HepG2 (cell line): ENCODE results near the gene KCTD16. TPM values are rescaled to one million over a fixed set of nuclear protein-coding genes. Genes with fewer than 3 reads are reported as not detected.

Experiments used
- ATAC-seq: fragments of 200-7000 bp; cut with Tn5 transposase; 3 replicates; pipeline ENCODE4 v1.9.1; 2020; ENCODE audit warnings: mild to moderate bottlenecking, moderate library complexity
- BruUV-seq: library from RNA; stranded (reverse); fragments of 400-500 nt; replicated peaks from 2 replicates; lab custom pipeline; 2021; lab: Mats Ljungman, UMichigan
- CTCF ChIA-PET: fragments of 300-600 bp; formaldehyde crosslinking; extraction: SDS; loops from one replicate; lab custom pipeline; 2021; ENCODE audit warnings: low total read pairs, inconsistent platforms, low intra/inter-chr PET ratio; lab: Yijun Ruan, JAX
- POLR2A ChIA-PET: fragments of 350-600 bp; sonication (Branson Sonifier 250); formaldehyde crosslinking; loops from one replicate; lab custom pipeline; 2020; ENCODE audit warnings: antibody characterized with exemption, inconsistent platforms; lab: Yijun Ruan, JAX
- DNase-seq: peaks from one replicate; pipeline ENCODE4 v3.0.0-alpha.2; 2015; ENCODE audit warnings: low spot score
- FAIRE-seq: peaks from 3 replicates; lab custom pipeline; 2011; peaks lifted over from hg19 to GRCh38; lab: Jason Lieb, UNC
- H2AFZ ChIP-seq: one replicate; pipeline ENCODE4 v1.6.1; 2011; ENCODE audit warnings: low read length, inconsistent platforms
- H3K27ac ChIP-seq: fragments of 300-600 bp; 3 replicates; pipeline ENCODE4 v1.8.0; 2011; ENCODE audit warnings: mixed run types, mild to moderate bottlenecking, mixed read lengths, low read length, inconsistent platforms; ENCODE audit not compliant: insufficient read depth; ENCODE audit errors: extremely low read length
- H3K27me3 ChIP-seq, 2 experiments: fragments of 200-600 bp in 1 of 2; 2 replicates in 1 of 2; 3 replicates in 1 of 2; pipeline versions ENCODE4 v1.6.0 to v1.8.0; 2011; ENCODE audit warnings: low read length in 2 of 2, mild to moderate bottlenecking in 2 of 2, moderate library complexity in 2 of 2, inconsistent platforms in 1 of 2; ENCODE audit not compliant: insufficient read depth in 2 of 2, control insufficient read depth in 1 of 2
- H3K36me3 ChIP-seq, 2 experiments: fragments of 200-600 bp in 1 of 2; replicated peaks in 1 of 2; 2 replicates in 1 of 2; 3 replicates in 1 of 2; pipeline versions ENCODE4 v1.5.1 to v1.8.0; 2011; ENCODE audit warnings: low read length in 2 of 2, inconsistent platforms in 1 of 2; ENCODE audit not compliant: insufficient read depth in 2 of 2, control insufficient read depth in 1 of 2
- H3K4me1 ChIP-seq: 2 replicates; pipeline ENCODE4 v1.5.1; 2012; ENCODE audit warnings: low read length, inconsistent platforms; ENCODE audit not compliant: insufficient read depth
- H3K4me2 ChIP-seq: 2 replicates; pipeline ENCODE4 v1.6.0; 2011; ENCODE audit warnings: low read depth, low read length, inconsistent platforms
- H3K4me3 ChIP-seq, 3 experiments: fragments of 200-600 bp in 1 of 3; sonication (generic), shearing (Covaris generic) in 1 of 3; replicated peaks in 1 of 3; 2 replicates each; pipeline ENCODE4 v1.5.1; 2011 to 2016; ENCODE audit warnings: low read length in 3 of 3, inconsistent platforms in 2 of 3, low read depth in 2 of 3, mild to moderate bottlenecking in 2 of 3, control low read depth in 1 of 3, mixed read lengths in 1 of 3; ENCODE audit not compliant: insufficient read depth in 1 of 3
- H3K79me2 ChIP-seq: one replicate; pipeline ENCODE4 v1.6.1; 2011; ENCODE audit warnings: low read length, inconsistent platforms; ENCODE audit not compliant: insufficient read depth
- H3K9ac ChIP-seq: 2 replicates; pipeline ENCODE4 v1.6.0; 2011; ENCODE audit warnings: mild to moderate bottlenecking, low read depth, low read length, inconsistent platforms; ENCODE audit not compliant: insufficient read depth
- H3K9me3 ChIP-seq: 2 replicates; pipeline ENCODE4 v1.5.1; 2012; ENCODE audit warnings: mild to moderate bottlenecking, low read length
- H4K20me1 ChIP-seq: 2 replicates; pipeline ENCODE4 v1.6.0; 2011; ENCODE audit warnings: inconsistent platforms, mild to moderate bottlenecking, low read length, moderate library complexity; ENCODE audit not compliant: insufficient read depth
- CREB1 ChIP-seq, 2 experiments: fragments of 450-650 bp in 1 of 2; IDR thresholded peaks; 2 replicates each; pipeline ENCODE4 v1.6.1; 2016 to 2017; ENCODE audit warnings: control low read depth in 1 of 2, mild to moderate bottlenecking in 1 of 2, missing compliant biosample characterization in 1 of 2, missing genetic modification characterization in 1 of 2
- ISX ChIP-seq: sonication (generic); formaldehyde crosslinking; conservative IDR thresholded peaks from 2 replicates; pipeline ENCODE4 v1.5.0; 2020; ENCODE audit warnings: missing genetic modification reagents
- MBNL3 ChIP-seq: fragments of 250-450 bp; sonication (Bioruptor Pico); conservative IDR thresholded peaks from 2 replicates; pipeline ENCODE4 v1.8.0; 2022; ENCODE audit warnings: mild to moderate bottlenecking, inconsistent platforms
- NPAS2 ChIP-seq: sonication (generic); formaldehyde crosslinking; IDR thresholded peaks from 2 replicates; pipeline ENCODE4 v1.8.0; 2022; ENCODE audit warnings: mild to moderate bottlenecking, missing genetic modification reagents, borderline replicate concordance
- SOX13 ChIP-seq, 3 experiments: fragments of 450-650 bp in 1 of 3; sonication (generic) in 1 of 3; formaldehyde crosslinking in 1 of 3; IDR thresholded peaks in 2 of 3; conservative IDR thresholded peaks in 1 of 3; 2 replicates each; pipeline versions ENCODE4 v1.5.0 to v1.6.1; 2016 to 2020; ENCODE audit warnings: antibody characterized with exemption in 1 of 3, mild to moderate bottlenecking in 1 of 3, missing compliant biosample characterization in 1 of 3, missing genetic modification reagents in 1 of 3, moderate library complexity in 1 of 3
- ZNF124 ChIP-seq: sonication (generic); formaldehyde crosslinking; IDR thresholded peaks from 2 replicates; pipeline ENCODE4 v1.4.0; 2020; ENCODE audit warnings: missing genetic modification reagents
- ZNF510 ChIP-seq: sonication (generic); formaldehyde crosslinking; IDR thresholded peaks from 2 replicates; pipeline ENCODE4 v1.4.0; 2020; ENCODE audit warnings: low read depth, mild to moderate bottlenecking, missing genetic modification reagents
- ZNF781 ChIP-seq: sonication (generic); formaldehyde crosslinking; IDR thresholded peaks from 2 replicates; pipeline ENCODE4 v1.5.1; 2020; ENCODE audit warnings: borderline replicate concordance, mild to moderate bottlenecking, missing genetic modification reagents; ENCODE audit errors: not compliant biosample characterization
- WGBS: methylation state at CpG from one replicate; pipeline ENCODE4 v1.1.6; 2017; ENCODE audit warnings: low lambda C conversion rate; 5-methylcytosine and 5-hydroxymethylcytosine counted together
- in situ Hi-C: cut with HindIII; loops from 2 replicates; pipeline ENCODE4 v1.10.0; 2017; ENCODE audit warnings: low pct_unique_long_range_greater_than_20kb; ENCODE audit not compliant: extremely low pct_ligation_motif_present
- intact Hi-C: fragments of 100-400 bp; cut with micrococcal nuclease; formaldehyde crosslinking; loops from one replicate; pipeline ENCODE4 v1.10.0; 2022; ENCODE audit not compliant: unreplicated experiment
- polyA plus RNA-seq, 8 experiments: library from polyadenylated mRNA; depleted of rRNA in 3 of 8; stranded (reverse) in 7 of 8; unstranded in 1 of 8; fragments of >200 nt; fragmentation: Illumina TruSeq in 4 of 8; extraction: Trizol in 4 of 8; gene quantifications; 2 replicates each; pipeline versions ENCODE4 v1.2.1 to v1.2.3, GENCODE V29; 2011 to 2016; ENCODE audit warnings: low read depth in 4 of 8, missing spikeins in 1 of 8, mixed read lengths in 1 of 8; ENCODE audit not compliant: insufficient read depth in 1 of 8
- total RNA-seq, 5 experiments: library from RNA; depleted of rRNA; stranded (reverse); fragments of >200 nt; fragmentation: Illumina TruSeq; extraction: Trizol; gene quantifications; 2 replicates each; pipeline ENCODE4 v1.2.3, GENCODE V29; 2016; ENCODE audit warnings: low read depth in 1 of 5
- TF ChIP-seq, protein P1 (sequence below): sonication (generic); formaldehyde crosslinking; IDR thresholded peaks from 2 replicates; pipeline ENCODE4 v1.5.0; 2020; ENCODE audit warnings: missing genetic modification reagents, mild to moderate bottlenecking, borderline replicate concordance
- TF ChIP-seq, protein P2 (sequence below): sonication (generic); formaldehyde crosslinking; IDR thresholded peaks from 2 replicates; pipeline ENCODE4 v1.4.0; 2020; ENCODE audit warnings: mild to moderate bottlenecking, missing genetic modification reagents
- TF ChIP-seq, protein P3 (sequence below): sonication (generic); formaldehyde crosslinking; IDR thresholded peaks from 2 replicates; pipeline ENCODE4 v1.9.0; 2021; ENCODE audit warnings: missing genetic modification reagents, borderline replicate concordance
- TF ChIP-seq, protein P4 (sequence below): IDR thresholded peaks from 2 replicates; pipeline ENCODE4 v1.4.0; 2020; ENCODE audit warnings: mild to moderate bottlenecking, missing genetic modification reagents

KCTD16 gene
- total and polyA plus RNA-seq, 2 of the 13 experiments (the other 11 are each of a cell fraction or from before 2014, with no cell fraction given), result 0.02 to 0.09 TPM

DNA sequence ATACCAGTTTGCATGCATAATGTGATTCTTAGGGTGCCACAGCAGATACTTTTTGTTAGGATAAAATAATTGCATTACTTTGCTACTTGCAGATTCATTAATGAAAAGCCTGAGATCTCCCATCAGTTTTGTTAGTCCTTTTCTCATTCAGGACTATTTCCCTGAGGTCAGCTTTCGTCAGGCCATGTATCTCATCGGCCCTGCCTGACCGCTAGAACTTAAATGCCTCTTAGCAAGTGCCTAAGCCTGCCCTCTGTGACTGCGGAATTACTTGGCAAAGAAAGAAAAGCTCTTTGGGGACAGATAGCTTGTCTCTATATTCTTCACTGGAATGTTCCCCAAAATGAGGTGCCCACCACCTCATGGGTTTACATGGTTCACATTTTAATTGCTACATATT, 147.8 kb downstream of the KCTD16 start:
- in situ Hi-C loops, result no loop called here
- ChIA-PET POLR2A (no interaction called here), CTCF (no interaction called here)
- H4K20me1 ChIP-seq, result no peaks in the 10 kb centered on the region
- no peak overlapping the region for H3K4me3 ChIP-seq
- no peak for FAIRE-seq
- peaks cover 8% of the 10 kb centered on the region for H3K4me1 ChIP-seq
- no peaks in the 10 kb centered on the region for H3K9me3 ChIP-seq
- H3K36me3 ChIP-seq, result no peaks in the 10 kb centered on the region
- no peak overlapping the region for H2AFZ ChIP-seq
- 19% methylated on average over 4 of the region's 4 CpGs for WGBS
- intact Hi-C loops, result no loop called here
- H3K79me2 ChIP-seq, result no peaks in the 10 kb centered on the region
- no peak overlapping the region for H3K9ac ChIP-seq
- no peak overlapping the region for H3K27ac ChIP-seq
- DNase-seq, result no peak
- no TSS peak for BruUV-seq
- no peaks in the 10 kb centered on the region for H3K27me3 ChIP-seq
- TF ChIP-seq MBNL3 (CRISPR knock-in tag), result no peak
- TF ChIP-seq NPAS2 (CRISPR knock-in tag), result no peak
- no peak for TF ChIP-seq ZNF781
- TF ChIP-seq, protein P1, sequence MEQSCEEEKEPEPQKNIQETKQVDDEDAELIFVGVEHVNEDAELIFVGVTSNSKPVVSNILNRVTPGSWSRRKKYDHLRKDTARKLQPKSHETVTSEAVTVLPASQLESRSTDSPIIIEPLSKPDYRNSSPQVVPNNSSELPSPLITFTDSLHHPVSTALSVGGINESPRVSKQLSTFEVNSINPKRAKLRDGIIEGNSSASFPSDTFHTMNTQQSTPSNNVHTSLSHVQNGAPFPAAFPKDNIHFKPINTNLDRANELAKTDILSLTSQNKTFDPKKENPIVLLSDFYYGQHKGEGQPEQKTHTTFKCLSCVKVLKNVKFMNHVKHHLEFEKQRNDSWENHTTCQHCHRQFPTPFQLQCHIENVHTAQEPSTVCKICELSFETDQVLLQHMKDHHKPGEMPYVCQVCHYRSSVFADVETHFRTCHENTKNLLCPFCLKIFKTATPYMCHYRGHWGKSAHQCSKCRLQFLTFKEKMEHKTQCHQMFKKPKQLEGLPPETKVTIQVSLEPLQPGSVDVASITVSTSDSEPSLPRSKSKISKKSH, result no peak
- TF ChIP-seq, protein P2, sequence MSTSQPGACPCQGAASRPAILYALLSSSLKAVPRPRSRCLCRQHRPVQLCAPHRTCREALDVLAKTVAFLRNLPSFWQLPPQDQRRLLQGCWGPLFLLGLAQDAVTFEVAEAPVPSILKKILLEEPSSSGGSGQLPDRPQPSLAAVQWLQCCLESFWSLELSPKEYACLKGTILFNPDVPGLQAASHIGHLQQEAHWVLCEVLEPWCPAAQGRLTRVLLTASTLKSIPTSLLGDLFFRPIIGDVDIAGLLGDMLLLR (CRISPR knock-in tag), result no peak
- TF ChIP-seq, protein P3, sequence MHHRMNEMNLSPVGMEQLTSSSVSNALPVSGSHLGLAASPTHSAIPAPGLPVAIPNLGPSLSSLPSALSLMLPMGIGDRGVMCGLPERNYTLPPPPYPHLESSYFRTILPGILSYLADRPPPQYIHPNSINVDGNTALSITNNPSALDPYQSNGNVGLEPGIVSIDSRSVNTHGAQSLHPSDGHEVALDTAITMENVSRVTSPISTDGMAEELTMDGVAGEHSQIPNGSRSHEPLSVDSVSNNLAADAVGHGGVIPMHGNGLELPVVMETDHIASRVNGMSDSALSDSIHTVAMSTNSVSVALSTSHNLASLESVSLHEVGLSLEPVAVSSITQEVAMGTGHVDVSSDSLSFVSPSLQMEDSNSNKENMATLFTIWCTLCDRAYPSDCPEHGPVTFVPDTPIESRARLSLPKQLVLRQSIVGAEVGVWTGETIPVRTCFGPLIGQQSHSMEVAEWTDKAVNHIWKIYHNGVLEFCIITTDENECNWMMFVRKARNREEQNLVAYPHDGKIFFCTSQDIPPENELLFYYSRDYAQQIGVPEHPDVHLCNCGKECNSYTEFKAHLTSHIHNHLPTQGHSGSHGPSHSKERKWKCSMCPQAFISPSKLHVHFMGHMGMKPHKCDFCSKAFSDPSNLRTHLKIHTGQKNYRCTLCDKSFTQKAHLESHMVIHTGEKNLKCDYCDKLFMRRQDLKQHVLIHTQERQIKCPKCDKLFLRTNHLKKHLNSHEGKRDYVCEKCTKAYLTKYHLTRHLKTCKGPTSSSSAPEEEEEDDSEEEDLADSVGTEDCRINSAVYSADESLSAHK (CRISPR knock-in tag), result no peak
- no peak for TF ChIP-seq SOX13 (IDR thresholded peaks at IDR 0.05)
- TF ChIP-seq SOX13 (CRISPR knock-in tag; conservative IDR thresholded peaks at IDR 0.05 in 1 of 2, IDR thresholded peaks at IDR 0.05 in 1 of 2), result no peak
- no peak for TF ChIP-seq CREB1 (IDR thresholded peaks at IDR 0.05)
- TF ChIP-seq CREB1 (CRISPR knock-in tag; IDR thresholded peaks at IDR 0.05), result no peak
- TF ChIP-seq ZNF124 (CRISPR knock-in tag), result no peak
- TF ChIP-seq ISX (CRISPR knock-in tag), result no peak
- TF ChIP-seq, protein P4, sequence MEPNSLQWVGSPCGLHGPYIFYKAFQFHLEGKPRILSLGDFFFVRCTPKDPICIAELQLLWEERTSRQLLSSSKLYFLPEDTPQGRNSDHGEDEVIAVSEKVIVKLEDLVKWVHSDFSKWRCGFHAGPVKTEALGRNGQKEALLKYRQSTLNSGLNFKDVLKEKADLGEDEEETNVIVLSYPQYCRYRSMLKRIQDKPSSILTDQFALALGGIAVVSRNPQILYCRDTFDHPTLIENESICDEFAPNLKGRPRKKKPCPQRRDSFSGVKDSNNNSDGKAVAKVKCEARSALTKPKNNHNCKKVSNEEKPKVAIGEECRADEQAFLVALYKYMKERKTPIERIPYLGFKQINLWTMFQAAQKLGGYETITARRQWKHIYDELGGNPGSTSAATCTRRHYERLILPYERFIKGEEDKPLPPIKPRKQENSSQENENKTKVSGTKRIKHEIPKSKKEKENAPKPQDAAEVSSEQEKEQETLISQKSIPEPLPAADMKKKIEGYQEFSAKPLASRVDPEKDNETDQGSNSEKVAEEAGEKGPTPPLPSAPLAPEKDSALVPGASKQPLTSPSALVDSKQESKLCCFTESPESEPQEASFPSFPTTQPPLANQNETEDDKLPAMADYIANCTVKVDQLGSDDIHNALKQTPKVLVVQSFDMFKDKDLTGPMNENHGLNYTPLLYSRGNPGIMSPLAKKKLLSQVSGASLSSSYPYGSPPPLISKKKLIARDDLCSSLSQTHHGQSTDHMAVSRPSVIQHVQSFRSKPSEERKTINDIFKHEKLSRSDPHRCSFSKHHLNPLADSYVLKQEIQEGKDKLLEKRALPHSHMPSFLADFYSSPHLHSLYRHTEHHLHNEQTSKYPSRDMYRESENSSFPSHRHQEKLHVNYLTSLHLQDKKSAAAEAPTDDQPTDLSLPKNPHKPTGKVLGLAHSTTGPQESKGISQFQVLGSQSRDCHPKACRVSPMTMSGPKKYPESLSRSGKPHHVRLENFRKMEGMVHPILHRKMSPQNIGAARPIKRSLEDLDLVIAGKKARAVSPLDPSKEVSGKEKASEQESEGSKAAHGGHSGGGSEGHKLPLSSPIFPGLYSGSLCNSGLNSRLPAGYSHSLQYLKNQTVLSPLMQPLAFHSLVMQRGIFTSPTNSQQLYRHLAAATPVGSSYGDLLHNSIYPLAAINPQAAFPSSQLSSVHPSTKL, result no peak
- TF ChIP-seq ZNF510 (CRISPR knock-in tag), result no peak
- no peak overlapping the region for H3K4me2 ChIP-seq
- ATAC-seq, result no peak
